Brain pericyte (primary cell): ENCODE results near the gene NEK7.
"Not testable (repeated sequence)": the region's sequence is repeated elsewhere in the genome, so short reads cannot be mapped to it uniquely, and the experiment has no call there.

Experiments
- DNase-seq: peaks from one replicate; pipeline ENCODE4 v3.0.0-alpha.2; 2012; ENCODE audit warnings: low read depth, low spot score

NEK7 gene

DNA sequence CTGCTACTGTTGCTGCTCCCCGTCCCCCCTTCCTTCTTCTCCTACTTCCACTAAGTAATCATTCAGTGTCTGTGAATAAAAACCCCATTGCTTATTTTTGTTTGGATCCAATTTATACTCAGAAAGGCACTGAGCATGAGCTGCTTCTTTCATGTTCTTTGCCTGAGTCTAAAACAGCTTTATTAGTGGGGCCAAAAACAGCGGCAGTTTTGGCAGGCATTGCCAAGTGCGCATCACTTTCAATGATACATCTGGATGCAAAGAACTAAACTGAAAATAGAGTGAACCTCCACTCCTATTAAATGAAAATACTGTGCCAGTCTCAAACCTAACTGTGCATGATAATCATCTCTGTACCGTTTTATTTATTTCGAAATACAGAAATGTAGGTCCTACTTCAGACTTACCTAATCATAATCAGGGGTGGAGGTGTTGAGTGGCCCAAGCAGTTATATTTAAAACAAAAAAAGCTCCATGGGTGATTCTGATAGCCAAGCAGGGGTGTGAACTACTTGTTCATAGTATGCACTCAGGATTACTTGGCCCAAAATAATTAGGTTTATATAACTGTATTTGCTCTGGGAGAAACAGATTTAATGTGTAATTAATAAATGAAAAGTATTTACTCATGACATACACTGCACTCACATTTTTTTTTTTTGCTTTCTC, 48.4 kb downstream of the NEK7 start:
- DNase-seq = no peak

DNA sequence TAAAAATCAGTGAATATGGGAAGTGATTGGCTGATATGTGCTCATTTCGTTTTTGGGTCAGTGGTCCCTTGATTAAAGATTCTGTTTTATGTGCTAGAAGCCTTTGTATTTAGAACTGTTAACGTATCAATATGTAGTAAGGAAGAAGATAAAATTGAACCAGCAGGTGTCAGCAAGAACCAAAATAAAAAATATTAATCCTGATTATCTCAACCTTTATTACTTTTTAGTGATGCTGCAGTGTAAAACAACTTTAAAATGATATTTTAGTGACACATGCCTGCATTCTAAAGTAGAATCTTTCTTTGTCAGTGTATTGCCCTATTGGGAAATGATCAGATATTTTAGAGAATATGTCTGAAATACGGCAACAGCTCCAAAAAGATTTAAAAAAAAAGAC, 49.5 kb downstream of the NEK7 start:
- DNase-seq = no peak

DNA sequence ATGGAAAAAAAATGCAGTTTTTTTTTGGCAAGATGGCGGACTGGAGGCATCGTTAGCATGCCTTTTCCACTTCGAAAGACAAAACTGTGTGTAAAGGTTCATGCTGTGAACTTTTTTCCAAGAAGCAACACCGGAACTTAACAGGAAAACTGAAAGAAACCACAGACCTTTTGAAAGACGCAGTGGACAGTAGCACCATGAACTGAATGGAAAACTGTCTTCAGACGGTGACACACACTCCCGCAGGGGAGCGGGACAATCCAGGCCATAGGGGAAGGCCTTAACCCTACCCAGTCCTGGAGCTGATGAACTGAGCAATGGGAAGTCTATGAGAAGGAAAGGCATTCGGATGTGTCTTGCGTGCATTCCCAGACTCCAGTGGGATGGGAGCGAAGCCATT, 54.9 kb downstream of the NEK7 start:
- no peak for DNase-seq

DNA sequence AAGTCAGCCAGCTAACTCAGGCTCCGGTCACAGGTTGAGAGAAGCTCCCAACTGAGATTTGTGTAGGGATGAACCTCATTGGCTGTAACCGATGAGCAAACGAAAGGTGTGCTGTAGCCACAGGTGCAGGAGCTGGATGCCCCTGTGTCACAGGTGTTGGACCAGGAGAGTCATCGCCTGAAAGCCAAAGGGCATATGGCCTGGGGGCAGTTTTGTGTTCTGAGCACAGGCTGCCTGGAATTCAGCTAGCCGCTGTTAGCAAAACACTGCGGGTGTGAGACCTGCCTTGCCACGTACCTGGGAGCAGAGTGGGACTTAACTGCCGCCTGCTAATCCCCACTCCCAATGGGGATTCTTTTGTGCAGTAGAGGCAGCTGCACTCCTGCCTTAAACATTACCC, 55.3 kb downstream of the NEK7 start:
- DNase-seq = no peak

DNA sequence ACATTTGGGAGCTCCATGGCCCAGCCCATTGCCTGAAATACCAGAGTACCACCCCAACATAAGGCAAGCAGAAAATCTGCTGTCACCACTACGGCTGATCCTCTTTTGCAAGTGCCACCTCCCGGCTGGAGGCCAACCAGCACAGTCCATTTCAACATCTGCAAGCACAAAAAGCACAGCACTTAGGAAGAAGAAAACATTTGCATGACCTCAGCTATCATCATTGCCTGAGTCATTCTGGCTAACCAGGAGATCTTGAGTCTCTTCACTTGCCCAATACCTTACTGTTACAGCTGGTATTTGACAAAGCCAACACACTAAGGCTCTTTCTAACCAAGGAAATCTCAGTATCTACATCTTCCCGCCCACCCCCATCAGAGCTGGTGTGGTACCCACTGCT, 55.9 kb downstream of the NEK7 start:
- DNase-seq = peak; percentile 48

DNA sequence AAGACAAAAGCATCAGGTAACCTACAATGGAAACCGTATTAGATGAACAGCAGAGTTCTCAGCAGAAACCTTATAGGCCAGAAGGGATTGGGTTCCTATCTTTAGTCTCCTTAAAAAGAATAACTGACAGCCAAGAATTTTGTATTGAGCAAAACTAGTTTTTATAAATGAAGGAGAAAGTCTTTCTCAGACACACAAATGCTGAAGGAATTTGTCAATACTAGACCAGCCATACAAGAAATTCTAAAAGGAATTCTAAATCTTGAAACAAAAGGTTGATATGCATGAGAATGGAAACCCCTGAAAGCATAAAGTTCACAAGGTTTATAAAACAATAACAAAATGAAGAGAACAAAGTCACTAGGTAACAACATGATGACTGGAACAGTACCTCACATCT, 58.1 kb downstream of the NEK7 start:
- DNase-seq = no peak

DNA sequence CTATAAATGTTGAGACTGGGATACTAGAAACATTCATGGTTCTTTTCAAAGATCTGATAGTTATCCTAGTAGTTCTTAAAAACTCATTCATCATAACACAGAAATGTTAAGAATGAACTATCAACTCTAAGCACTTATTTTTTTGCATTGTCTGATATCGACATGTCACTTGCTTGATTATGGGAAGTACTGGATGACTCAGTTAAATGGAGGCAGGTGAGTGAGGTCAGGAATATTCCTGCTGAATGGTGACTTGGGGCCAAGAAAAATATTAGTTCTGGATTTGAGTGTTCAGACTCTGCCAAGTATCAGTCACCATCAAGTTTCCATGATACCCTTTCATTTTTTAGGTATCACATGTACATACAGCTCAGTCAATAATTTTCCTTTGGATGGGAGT, 63.6 kb downstream of the NEK7 start:
- DNase-seq = peak; percentile 66

DNA sequence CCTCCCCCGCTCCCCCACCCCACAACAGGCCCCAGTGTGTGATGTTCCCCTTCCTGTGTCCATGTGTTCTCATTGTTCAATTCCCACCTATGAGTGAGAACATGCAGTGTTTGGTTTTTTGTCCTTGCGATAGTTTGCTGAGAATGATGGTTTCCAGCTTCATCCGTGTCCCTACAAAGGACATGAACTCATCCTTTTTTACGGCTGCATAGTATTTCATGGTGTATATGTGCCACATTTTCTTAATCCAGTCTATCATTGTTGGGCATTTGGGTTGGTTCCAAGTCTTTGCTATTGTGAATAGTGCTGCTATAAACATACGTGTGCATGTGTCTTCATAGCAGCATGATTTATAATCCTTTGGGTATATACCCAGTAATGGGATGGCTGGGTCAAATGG, 70.2 kb downstream of the NEK7 start:
- not testable (repeated sequence) for DNase-seq

DNA sequence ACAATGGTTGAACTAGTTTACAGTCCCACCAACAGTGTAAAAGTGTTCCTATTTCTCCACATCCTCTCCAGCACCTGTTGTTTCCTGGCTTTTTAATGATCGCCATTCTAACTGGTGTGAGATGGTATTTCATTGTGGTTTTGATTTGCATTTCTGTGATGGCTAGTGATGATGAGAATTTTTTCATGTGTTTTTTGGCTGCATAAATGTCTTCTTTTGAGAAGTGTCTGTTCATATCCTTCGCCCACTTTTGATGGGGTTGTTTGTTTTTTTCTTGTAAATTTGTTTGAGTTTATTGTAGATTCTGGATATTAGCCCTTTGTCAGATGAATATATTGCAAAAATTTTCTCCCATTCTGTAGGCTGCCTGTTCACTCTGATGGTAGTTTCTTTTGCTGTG, 70.7 kb downstream of the NEK7 start:
- not testable (repeated sequence) for DNase-seq

DNA sequence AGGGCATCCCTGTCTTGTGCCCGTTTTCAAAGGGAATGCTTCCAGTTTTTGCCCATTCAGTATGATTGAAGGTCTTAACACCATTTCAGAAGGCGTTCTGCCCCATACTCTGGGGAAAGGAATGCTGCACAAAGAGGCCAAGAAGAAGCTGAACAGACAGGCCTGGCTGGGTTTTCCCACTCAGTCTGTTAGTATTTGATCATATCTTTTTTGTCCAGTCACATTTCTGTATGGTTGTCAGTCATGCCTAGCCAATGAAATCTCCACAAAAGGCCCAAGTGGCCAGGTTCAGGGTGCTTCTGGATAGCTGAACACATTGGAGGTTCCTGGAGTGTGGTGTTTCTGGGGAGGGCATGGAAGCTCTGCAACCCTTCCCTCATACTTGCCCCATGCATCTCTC, 72.1 kb downstream of the NEK7 start:
- DNase-seq = no peak

DNA sequence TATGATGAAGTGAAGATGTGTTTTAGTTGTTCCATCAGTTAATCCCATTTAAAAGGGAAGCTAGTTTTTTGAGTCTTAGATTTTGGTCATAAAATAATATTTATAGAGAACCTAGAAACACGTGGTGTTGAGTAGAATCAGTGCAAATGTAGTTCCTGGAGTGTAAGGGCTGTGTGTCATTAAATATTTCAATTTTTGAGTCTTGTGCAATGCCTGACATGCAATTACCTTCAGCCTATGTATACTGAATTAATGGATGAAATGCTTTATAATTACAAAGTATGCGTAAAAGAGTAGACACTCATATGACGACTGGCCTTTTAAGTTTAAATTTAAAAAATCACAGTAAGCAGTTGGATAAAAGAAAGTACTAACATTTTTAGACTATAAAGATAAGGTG, 75.0 kb downstream of the NEK7 start:
- DNase-seq = no peak

DNA sequence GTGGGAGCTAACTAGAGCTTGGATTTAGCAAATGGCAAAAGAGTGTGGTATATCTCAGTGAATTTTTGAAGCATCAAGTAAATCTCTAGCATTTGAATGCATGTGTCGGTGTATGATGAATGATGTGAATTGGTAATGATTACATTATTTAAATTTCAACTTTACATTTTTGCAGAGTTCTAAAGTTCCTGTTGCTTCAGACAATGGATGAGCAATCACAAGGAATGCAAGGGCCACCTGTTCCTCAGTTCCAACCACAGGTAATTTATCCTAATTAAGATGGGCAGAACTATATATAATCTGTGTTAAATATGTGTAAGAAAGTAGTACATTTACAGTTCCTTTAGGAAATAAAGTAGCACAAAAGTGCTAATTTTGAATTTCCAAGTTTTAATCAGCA, 75.6 kb downstream of the NEK7 start:
- no peak for DNase-seq

DNA sequence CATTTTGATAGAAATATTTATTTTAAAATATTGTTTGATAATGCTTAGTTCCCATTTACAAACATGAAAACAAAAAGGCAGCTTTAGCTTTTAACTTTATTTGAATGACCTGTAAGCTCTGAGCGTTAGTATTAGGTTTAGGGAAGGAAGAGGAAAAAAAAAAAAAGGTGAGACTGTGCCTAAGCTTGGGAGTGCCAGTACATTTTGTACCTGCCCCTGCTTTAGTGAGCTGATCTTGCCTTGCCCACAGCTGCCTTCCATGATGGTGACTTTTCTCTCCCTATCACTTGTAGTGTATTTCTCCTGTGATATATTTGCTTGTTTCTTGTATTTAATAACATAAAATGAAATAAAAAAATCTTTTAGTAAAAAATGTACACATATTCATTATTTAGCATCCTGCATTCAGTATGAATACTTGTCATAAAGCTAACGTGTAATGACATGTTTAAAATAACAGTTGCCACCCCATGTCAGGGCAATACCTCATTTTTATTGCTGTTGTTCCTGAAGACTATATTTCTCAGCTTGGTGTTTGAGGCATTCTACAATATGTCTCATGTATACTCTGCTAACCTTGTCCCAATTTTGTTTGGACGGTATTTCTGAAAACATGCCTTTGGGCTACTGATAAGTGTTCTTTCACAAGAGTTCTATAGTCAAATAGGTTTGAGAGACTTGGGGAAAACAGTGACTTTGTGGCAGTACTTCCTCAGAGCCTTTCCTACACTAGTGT, 76.3 kb downstream of the NEK7 start:
- no peak for DNase-seq

DNA sequence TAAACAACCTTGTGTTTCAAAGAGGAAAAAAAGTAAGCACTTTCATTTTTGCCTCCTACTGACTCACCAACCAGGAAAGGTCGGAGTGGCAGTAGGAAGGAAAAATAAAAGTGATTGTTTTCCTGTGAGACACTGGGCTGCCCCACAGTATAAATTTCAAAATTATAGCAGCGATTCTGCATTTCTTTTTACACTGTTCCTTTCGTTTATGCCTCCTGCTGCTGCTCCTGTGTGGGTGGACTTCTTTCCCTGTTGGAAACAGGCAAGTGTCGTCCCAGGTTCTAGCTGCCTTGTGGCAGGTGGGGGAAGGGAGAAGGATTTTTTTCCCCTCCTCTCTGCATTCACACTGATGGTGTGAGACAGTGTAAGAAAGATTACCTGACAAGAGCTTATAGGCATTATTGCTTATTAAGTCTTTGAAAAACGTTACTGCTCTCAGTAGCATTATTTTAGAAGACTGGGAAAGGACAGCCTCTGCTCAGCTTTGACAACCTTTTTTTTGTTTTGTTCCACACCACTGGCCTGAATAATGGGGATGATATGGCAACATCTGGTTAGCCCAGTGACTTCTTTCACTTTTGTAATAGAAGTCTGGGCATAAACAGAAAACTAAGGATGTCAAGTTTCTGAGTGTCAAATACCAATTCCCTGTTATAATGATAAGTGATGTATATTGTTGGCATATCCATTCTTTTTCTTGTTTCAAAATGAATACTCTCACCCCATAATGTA, 77.9 kb downstream of the NEK7 start:
- no peak for DNase-seq

DNA sequence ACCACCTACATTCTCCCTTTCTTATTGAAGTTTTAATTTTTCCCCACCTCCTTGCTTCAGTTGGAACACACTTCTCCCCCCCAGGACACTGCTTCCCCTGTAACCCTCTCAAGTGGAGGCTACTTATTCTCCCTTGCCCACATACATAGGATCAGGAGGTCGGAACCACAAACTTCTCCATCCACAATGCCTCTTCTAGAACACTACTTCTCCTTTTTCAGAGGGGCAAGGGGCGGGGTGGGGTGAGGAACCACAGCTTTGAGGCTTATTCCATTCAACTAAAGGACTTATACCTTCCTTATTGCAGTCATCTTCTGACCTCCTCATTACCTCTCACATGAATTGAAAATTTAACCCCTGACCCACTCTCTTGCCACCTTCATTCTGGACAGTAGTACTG, 81.3 kb downstream of the NEK7 start:
- DNase-seq = no peak

DNA sequence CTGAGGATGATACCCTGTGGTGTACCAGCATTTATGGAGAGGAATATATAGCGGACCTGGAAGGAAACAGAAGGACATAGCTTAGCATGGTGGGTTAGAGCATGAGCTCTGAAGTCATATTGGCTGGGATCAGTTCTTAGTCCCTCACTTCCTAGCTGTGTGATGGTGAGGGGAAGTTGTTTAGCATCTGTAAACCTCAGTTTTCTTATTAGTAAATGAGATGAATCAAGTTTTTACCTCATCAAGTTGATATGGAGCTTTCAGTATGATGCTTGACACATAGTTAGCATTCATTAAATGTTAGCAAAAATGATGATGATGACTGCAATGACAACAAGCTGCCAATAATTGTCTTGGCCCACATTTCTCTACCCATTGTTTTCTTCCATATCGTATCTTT, 84.8 kb downstream of the NEK7 start:
- DNase-seq = no peak

DNA sequence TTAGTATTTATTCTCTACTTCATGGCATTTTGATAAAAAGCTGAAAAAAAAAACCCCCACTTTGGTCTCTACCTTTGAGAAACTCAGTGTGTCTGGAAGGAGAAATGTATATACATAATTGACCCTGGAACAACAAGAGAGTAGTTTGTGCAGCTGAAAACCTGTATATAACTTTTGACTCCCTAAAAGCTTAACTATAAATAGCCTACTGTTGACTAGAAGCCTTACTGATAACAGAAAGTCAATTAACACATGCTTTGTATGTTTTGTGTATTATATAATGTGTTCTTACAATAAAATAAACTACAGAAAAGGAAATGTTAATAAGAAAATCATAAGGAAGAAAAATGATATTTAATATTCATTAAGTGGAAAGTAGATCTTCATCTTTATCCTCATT, 88.0 kb downstream of the NEK7 start:
- no peak for DNase-seq

DNA sequence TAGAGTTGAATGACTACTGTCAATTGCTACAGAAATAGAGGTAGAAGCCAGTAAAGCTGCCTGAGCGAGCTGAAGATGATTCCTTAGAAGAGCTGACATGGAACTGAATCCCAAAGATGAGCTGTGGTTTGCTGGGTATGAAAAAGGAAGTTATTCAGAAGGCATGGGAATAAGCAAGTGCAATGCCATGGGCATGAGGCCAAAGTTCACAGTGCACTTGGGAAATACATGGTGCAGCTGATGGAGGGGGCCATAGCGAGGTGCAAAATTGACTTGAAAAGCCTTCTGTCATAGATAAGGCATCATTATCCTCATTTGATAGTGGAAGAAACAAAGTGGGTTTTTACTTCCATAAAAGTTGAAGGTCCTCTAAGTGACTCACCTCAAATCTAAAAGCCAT, 88.6 kb downstream of the NEK7 start:
- DNase-seq = no peak

DNA sequence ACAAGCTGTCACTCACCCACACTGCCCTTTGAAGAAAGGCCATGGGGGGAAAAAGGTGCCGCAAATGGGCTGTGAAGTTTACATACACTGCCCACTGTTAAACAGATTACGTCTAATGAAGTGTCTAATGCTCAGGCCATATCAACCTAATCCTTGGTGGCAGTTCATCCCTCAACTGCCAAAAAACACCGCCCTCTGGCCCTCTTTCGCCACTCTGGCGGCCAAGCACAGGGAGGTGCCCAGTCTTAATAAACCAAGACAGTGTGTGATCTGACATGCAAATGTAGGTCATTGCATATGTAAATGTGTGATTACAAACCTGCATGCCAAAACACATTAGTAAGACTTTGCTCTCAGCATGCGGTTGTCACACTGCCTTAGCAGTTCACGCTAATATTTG, 89.5 kb downstream of the NEK7 start:
- no peak for DNase-seq

DNA sequence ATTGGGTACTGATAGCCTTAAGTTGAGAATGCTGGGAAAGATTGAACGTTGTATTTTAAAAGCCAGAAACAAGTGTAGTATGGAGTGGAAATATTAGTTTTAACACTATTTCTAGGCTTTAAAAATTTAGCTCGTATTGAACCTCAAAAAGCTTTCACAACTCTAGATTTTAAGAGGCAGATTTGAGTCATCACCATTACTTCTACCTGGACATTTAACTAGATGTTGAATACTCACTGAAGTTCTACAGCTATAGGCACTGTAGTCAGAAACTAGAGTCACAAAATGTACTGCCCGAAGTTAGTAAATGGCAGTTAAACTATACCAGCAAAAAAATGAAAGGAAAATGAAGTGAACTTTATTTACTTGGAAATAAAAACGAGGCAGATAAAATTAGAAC, 96.5 kb downstream of the NEK7 start:
- DNase-seq = no peak

DNA sequence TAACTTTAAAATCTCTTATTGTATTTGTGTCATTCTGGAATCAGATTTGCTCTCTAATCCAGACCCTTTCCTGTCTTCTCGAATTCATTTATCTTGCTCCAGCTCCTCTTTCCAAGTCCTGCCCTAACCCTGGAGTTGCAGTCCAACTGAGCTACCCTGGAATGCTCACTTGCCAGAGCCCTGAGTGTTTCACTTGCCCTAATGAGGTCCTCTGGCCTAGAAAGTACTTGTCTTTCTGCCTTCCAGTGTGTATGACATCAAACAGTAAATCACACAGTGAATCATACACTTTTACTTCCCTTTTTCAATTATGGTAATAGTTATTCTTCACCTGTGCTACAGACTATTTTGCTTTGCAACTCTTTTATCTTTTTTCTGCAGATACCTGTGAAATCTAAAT, 96.9 kb downstream of the NEK7 start:
- no peak for DNase-seq

DNA sequence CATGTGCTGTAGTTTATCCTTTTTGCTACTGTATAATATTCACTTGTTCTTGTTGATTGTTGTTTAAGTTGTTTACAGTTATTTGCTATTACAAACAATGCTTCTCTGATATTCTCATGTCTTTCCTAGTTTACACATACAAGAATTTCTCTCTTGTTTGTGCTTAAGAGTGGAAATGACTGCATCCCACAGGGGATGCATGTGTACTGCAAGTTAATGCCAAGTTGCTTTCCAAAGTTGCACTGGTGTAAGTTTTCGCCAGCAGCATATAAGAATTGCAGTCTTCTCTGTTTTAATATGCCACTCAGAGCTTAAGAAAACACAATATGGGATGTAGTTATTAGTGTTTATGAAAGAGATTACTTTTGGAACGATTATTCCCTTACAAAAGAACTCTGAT, 97.7 kb downstream of the NEK7 start:
- DNase-seq = no peak

DNA sequence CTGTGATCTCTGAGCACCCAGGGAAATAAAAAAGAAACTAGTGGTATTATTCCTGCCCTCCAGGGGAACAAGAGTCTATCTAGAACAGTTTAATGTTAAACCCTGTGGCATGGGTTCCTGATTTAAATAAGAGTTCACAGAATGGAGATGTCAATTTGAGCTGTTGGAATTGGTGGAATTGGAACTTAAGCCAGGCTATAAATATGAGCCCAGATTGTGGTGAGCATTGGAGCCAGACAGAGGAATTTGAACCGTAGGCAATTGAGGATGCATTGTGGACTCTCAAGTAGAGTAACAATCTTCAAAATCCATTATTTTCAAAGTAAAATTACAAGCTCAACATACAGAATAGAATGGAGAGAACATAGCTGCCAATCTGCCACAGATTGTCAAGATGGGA, 98.2 kb downstream of the NEK7 start:
- DNase-seq = no peak
